ENCODE results near the gene S100A11.

S100A11 gene

GRCh38 chr1:152005360-152005912 is 31.4 kb downstream of the S100A11 start:
- DNase-seq = no peak
- no peak overlapping the region for H3K27ac ChIP-seq
- H3K27me3 ChIP-seq (ENCODE audit: insufficient read depth, low read depth, severe bottlenecking) = peaks cover 96% of the 10 kb centered on the region
- H3K9me3 ChIP-seq (ENCODE audit: severe bottlenecking) = peaks cover 3% of the 10 kb centered on the region
- no peaks in the 10 kb centered on the region for H3K36me3 ChIP-seq
- TF ChIP-seq CTCF (IDR thresholded peaks at IDR 0.05; ENCODE audit: low read depth, low read length) = no peak
- no peak overlapping the region for H3K4me3 ChIP-seq (ENCODE audit: low read depth, low read length)

GRCh38 chr1:152003846-152004442 is 32.9 kb downstream of the S100A11 start:
- peaks cover 96% of the 10 kb centered on the region for H3K27me3 ChIP-seq (ENCODE audit: insufficient read depth, low read depth, severe bottlenecking)
- H3K4me3 ChIP-seq (ENCODE audit: low read depth, low read length) = no peak overlapping the region
- H3K27ac ChIP-seq = no peak overlapping the region
- TF ChIP-seq CTCF (IDR thresholded peaks at IDR 0.05; ENCODE audit: low read depth, low read length) = peak; percentile 38; the same call in 1 of the 2 replicates
- DNase-seq = no peak
- H3K9me3 ChIP-seq (ENCODE audit: severe bottlenecking) = no peaks in the 10 kb centered on the region
- H3K36me3 ChIP-seq = no peaks in the 10 kb centered on the region

- no peak for TF ChIP-seq CTCF (IDR thresholded peaks at IDR 0.05; ENCODE audit: low read depth, low read length)
Measured at GRCh38 chr1:152002960-152003359, 33.8 kb downstream of the S100A11 start.

GRCh38 chr1:152001631-152002584 is 34.9 kb downstream of the S100A11 start:
- Histone ChIP-seq H3K9me3 (ENCODE audit: severe bottlenecking) (no peaks in the 10 kb centered on the region), H3K36me3 (no peaks in the 10 kb centered on the region), H3K27ac (no peak overlapping the region), H3K27me3 (ENCODE audit: insufficient read depth, low read depth, severe bottlenecking) (peaks cover 96% of the 10 kb centered on the region), H3K4me3 (ENCODE audit: low read depth, low read length) (no peak overlapping the region)
- peak; percentile 99 for TF ChIP-seq CTCF (IDR thresholded peaks at IDR 0.05; ENCODE audit: low read depth, low read length)
- DNase-seq = peak; percentile 94

More at GRCh38 chr1:152002960-152003359, 33.8 kb downstream of the S100A11 start:
- no peaks in the 10 kb centered on the region for H3K36me3 ChIP-seq
- peaks cover 96% of the 10 kb centered on the region for H3K27me3 ChIP-seq (ENCODE audit: insufficient read depth, low read depth, severe bottlenecking)
- no peak overlapping the region for H3K27ac ChIP-seq
- no peak overlapping the region for H3K4me3 ChIP-seq (ENCODE audit: low read depth, low read length)
- H3K9me3 ChIP-seq (ENCODE audit: severe bottlenecking) = no peaks in the 10 kb centered on the region
- no peak for DNase-seq

GRCh38 chr1:152000964-152001630 is 35.7 kb downstream of the S100A11 start:
- Histone ChIP-seq H3K4me3 (ENCODE audit: low read depth, low read length) (no peak overlapping the region), H3K27me3 (ENCODE audit: insufficient read depth, low read depth, severe bottlenecking) (peaks cover 95% of the 10 kb centered on the region), H3K9me3 (ENCODE audit: severe bottlenecking) (no peaks in the 10 kb centered on the region), H3K36me3 (no peaks in the 10 kb centered on the region), H3K27ac (no peak overlapping the region)
- no peak for DNase-seq
- no peak for TF ChIP-seq CTCF (IDR thresholded peaks at IDR 0.05; ENCODE audit: low read depth, low read length)
